ENCODE data around the gene PTTG1IP.

Gene PTTG1IP

DNA sequence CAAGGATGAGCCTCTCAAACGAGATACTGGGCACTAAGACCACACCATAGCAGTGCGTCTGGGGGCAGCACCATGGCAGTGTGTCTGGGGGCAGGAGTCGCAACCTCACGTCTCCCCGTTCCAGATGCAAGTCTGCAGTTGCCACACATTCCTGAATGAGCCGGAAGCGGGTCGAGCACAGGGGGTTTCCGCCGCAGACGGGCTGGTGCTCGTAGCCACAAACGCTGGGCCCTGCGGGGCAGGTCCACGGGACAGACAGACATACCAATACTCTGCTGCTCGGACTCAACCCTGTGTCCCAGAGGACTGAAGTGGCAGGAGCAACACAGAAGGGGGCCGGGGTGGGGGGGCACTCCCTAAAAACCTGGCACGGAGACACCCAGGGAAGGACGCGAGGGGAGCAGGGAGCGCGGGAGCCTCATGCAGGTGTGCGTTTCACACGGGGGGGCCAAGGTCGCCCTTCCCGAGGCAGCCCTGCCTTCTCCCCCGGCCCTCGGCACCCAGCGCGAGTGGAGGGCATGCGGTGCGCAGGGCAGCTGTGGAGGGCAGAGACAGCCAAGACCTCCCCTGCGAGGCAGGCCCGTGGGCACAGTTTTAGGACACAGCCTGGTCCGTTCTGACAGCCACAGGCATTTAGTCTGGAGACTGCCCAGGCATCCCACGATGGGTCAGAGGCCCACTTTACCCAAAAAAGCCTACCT lies 24.5 kb downstream of the PTTG1IP start:
- Histone ChIP-seq H4K20me1 (ENCODE audit: insufficient read depth, low read length) (no peaks in the 10 kb centered on the region), H3K9me2 (ENCODE audit: low read depth, low read length) (no peaks in the 10 kb centered on the region)

DNA sequence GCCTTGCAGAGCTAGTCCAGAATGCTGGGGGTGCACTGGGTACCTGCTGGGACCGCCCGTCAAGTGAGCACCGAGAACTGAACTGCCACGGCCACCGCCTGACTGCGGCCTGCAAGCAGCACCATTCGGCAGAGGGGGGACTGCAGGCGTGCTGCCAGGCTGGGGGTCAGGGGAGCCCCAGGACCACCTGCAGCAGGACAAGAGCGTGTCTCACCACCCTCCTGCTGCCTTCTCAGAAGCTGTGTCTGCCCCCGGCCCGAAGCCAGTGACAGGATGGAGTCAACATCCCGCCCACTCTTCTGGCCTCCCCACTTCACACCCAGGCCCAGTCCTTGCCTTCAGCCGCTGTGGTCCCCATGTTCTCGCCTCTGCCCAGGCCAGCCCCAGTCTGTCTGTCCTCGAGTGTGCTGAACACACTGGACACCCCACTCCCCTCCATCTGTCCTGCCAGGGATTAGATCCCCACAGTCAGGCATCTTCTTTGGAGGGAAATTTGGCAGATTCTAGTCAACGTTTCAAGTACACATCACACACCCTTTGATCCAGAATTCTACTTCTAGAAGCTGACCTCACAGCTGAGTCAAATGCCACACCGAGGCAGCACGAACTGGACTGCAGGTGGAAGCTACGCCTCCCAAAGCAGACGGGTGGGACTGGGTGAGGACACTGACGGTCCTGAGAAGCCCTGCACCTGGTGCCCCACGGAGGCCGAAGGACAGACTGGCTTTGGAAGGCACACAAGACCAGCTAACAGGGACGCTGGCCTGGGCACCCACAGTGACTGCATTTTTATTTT lies 26.0 kb downstream of the PTTG1IP start:
- Histone ChIP-seq H3K4me3 (ENCODE audit: low read depth, low read length, poor library complexity, severe bottlenecking) (no peak overlapping the region), H3K9ac (ENCODE audit: low read length) (no peak overlapping the region), H2AFZ (ENCODE audit: low read length) (no peak overlapping the region), H3K9me3 (ENCODE audit: low read length) (no peaks in the 10 kb centered on the region), H3K4me1 (ENCODE audit: insufficient read depth, low read length, severe bottlenecking) (peaks cover 12% of the 10 kb centered on the region), H3K27ac (ENCODE audit: low read depth, low read length, poor library complexity, severe bottlenecking) (no peak overlapping the region), H3K4me2 (ENCODE audit: low read length) (no peak overlapping the region), H3K27me3 (ENCODE audit: insufficient read depth, low read length) (no peaks in the 10 kb centered on the region; the same call in 1 of the 2 replicates), H3K9me2 (ENCODE audit: low read depth, low read length) (no peaks in the 10 kb centered on the region), H3K79me2 (ENCODE audit: insufficient read depth, low read length) (no peaks in the 10 kb centered on the region), H3F3A (ENCODE audit: insufficient read depth, low read length) (no peaks in the 10 kb centered on the region), H4K20me1 (ENCODE audit: insufficient read depth, low read length) (no peaks in the 10 kb centered on the region), H3K36me3 (ENCODE audit: insufficient read depth, low read length) (peaks cover 27% of the 10 kb centered on the region)
- TF ChIP-seq, protein P1, sequence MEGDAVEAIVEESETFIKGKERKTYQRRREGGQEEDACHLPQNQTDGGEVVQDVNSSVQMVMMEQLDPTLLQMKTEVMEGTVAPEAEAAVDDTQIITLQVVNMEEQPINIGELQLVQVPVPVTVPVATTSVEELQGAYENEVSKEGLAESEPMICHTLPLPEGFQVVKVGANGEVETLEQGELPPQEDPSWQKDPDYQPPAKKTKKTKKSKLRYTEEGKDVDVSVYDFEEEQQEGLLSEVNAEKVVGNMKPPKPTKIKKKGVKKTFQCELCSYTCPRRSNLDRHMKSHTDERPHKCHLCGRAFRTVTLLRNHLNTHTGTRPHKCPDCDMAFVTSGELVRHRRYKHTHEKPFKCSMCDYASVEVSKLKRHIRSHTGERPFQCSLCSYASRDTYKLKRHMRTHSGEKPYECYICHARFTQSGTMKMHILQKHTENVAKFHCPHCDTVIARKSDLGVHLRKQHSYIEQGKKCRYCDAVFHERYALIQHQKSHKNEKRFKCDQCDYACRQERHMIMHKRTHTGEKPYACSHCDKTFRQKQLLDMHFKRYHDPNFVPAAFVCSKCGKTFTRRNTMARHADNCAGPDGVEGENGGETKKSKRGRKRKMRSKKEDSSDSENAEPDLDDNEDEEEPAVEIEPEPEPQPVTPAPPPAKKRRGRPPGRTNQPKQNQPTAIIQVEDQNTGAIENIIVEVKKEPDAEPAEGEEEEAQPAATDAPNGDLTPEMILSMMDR (IDR thresholded peaks at IDR 0.05; ENCODE audit: low read length): no peak
- no peak for TF ChIP-seq EZH2 (IDR thresholded peaks at IDR 0.05; ENCODE audit: borderline replicate concordance, low read length)

More for the DNA sequence above, 24.5 kb downstream of the PTTG1IP start:
- H3K4me2 ChIP-seq (ENCODE audit: low read length): no peak overlapping the region
- no peaks in the 10 kb centered on the region for H3K79me2 ChIP-seq (ENCODE audit: insufficient read depth, low read length)
- no peaks in the 10 kb centered on the region for H3F3A ChIP-seq (ENCODE audit: insufficient read depth, low read length)
- H3K9ac ChIP-seq (ENCODE audit: low read length): no peak overlapping the region
- H3K36me3 ChIP-seq (ENCODE audit: insufficient read depth, low read length): peaks cover 32% of the 10 kb centered on the region
- no peak overlapping the region for H3K27ac ChIP-seq (ENCODE audit: low read depth, low read length, poor library complexity, severe bottlenecking)
- H2AFZ ChIP-seq (ENCODE audit: low read length): no peak overlapping the region
- H3K4me3 ChIP-seq (ENCODE audit: low read depth, low read length, poor library complexity, severe bottlenecking): no peak overlapping the region
- TF ChIP-seq EZH2 (IDR thresholded peaks at IDR 0.05; ENCODE audit: borderline replicate concordance, low read length): no peak
- TF ChIP-seq, protein P1 (IDR thresholded peaks at IDR 0.05; ENCODE audit: low read length): no peak
- peaks cover 12% of the 10 kb centered on the region for H3K4me1 ChIP-seq (ENCODE audit: insufficient read depth, low read length, severe bottlenecking)
- no peaks in the 10 kb centered on the region; the same call in 1 of the 2 replicates for H3K27me3 ChIP-seq (ENCODE audit: insufficient read depth, low read length)
- H3K9me3 ChIP-seq (ENCODE audit: low read length): no peaks in the 10 kb centered on the region

DNA sequence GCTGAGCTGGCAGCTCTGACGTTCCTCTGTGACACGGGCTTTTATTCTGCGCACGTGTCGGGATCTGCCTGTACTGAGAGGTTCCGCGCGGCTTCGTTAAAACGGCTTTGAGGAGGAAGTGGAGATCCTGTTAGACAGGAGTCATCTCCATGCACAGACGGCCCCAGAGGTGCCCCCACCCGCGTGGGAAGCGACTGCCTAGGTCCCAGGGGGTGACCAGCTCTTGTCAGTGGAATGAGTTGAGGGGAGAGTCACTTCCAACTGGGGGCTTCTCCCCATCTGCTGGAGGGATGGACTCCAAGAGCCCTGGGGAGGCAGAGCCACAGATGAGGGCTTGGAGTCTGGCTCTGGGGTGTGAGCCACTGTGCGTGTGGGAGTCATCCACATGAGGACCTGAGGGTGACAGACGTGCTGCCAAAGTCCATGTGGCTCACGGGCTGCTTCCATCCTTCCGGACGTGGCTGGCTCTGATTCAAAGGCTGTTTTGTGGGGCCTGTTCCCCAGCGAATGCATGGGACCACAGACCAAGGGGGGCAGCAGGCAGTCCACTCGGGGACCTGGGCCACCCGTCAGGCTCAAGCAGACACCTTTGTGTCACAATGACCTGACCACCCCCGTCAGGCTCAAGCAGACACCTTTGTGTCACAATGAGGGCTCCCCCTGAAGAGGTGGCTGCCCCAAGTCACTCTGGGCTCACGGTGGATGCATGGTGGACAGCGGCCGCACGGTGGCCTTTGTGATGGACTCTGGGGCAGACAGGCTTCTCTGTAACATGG lies 26.8 kb downstream of the PTTG1IP start:
- Histone ChIP-seq H3K27me3 (ENCODE audit: insufficient read depth, low read length) (peaks cover 3% of the 10 kb centered on the region; the same call in 1 of the 2 replicates), H3K79me2 (ENCODE audit: insufficient read depth, low read length) (no peaks in the 10 kb centered on the region), H3K27ac (ENCODE audit: low read depth, low read length, poor library complexity, severe bottlenecking) (no peak overlapping the region), H3K4me1 (ENCODE audit: insufficient read depth, low read length, severe bottlenecking) (peaks cover 12% of the 10 kb centered on the region), H3K4me3 (ENCODE audit: low read depth, low read length, poor library complexity, severe bottlenecking) (no peak overlapping the region), H2AFZ (ENCODE audit: low read length) (no peak overlapping the region), H3K9me2 (ENCODE audit: low read depth, low read length) (no peaks in the 10 kb centered on the region), H3K36me3 (ENCODE audit: insufficient read depth, low read length) (peaks cover 26% of the 10 kb centered on the region), H3K4me2 (ENCODE audit: low read length) (peak overlapping the region; percentile 51; the same call in 1 of the 2 replicates), H3K9ac (ENCODE audit: low read length) (no peak overlapping the region), H3K9me3 (ENCODE audit: low read length) (no peaks in the 10 kb centered on the region), H3F3A (ENCODE audit: insufficient read depth, low read length) (no peaks in the 10 kb centered on the region), H4K20me1 (ENCODE audit: insufficient read depth, low read length) (no peaks in the 10 kb centered on the region)
- TF ChIP-seq EZH2 (IDR thresholded peaks at IDR 0.05; ENCODE audit: borderline replicate concordance, low read length): no peak
- TF ChIP-seq, protein P1 (IDR thresholded peaks at IDR 0.05; ENCODE audit: low read length): no peak

Measured in OCI-LY1 (cell line).